Mammary epithelial cell (primary cell): ENCODE data around the gene MZT2B.
"Not testable (repeated sequence)": the region's sequence is repeated elsewhere in the genome, so short reads cannot be mapped to it uniquely, and the experiment has no call there.

Source experiments
- CTCF ChIP-seq, 2 donors: IDR thresholded peaks in 1 of 2; conservative IDR thresholded peaks in 1 of 2; 2 replicates each; pipeline ENCODE4 v1.5.1; 2011 to 2012; ENCODE audit warnings: inconsistent platforms in 2 of 2, low read length in 2 of 2, mild to moderate bottlenecking in 2 of 2, control low read depth in 1 of 2, low read depth in 1 of 2; ENCODE audit not compliant: insufficient read depth in 1 of 2; ENCODE audit errors: extremely low read depth in 1 of 2
- EZH2 ChIP-seq: IDR thresholded peaks from 2 replicates; pipeline ENCODE4 v1.6.1; 2012; ENCODE audit warnings: low read length, inconsistent platforms, borderline replicate concordance

GRCh38 chr2:130141002-130141401 lies 41.1 kb upstream of the MZT2B start:
- TF ChIP-seq CTCF (conservative IDR thresholded peaks at IDR 0.05 in 1 of 2, IDR thresholded peaks at IDR 0.05 in 1 of 2; ENCODE audit: extremely low read depth in 1 of 2, insufficient read depth in 1 of 2, low read depth in 1 of 2, low read length in 2 of 2); EZH2: not testable (repeated sequence)
